Epidermal melanocyte (primary cell): ENCODE measurements around the gene COLGALT1.
"Not testable (repeated sequence)": the region's sequence is repeated elsewhere in the genome, so short reads cannot be mapped to it uniquely, and the experiment has no call there.

Source experiments
- DNase-seq: peaks from one replicate; pipeline ENCODE4 v3.0.0; 2011; ENCODE audit warnings: low spot score; ENCODE audit not compliant: insufficient read length

COLGALT1 gene

GRCh38 chr19:17555480-17555928, at the start of gene COLGALT1:
COLGALT1 (plus strand) TSS chr19:17555649; CDS start chr19:17555714, 65 bp downstream.
- DNase-seq = peak; percentile 83

- no peak for DNase-seq
Measured at GRCh38 chr19:17506745-17507144, 48.7 kb upstream of the COLGALT1 start.

- DNase-seq = not testable (repeated sequence)
Measured at GRCh38 chr19:17508558-17508933, 46.9 kb upstream of the COLGALT1 start.

GRCh38 chr19:17510220-17510993, 45.0 kb upstream of the COLGALT1 start:
- no peak for DNase-seq

GRCh38 chr19:17511724-17512573, 43.5 kb upstream of the COLGALT1 start:
- peak; percentile 89 for DNase-seq

- no peak for DNase-seq
Measured at GRCh38 chr19:17512574-17512939, 42.9 kb upstream of the COLGALT1 start.

GRCh38 chr19:17515408-17516149, 39.9 kb upstream of the COLGALT1 start:
- no peak for DNase-seq

- DNase-seq = no peak
Measured at GRCh38 chr19:17517898-17518297, 37.6 kb upstream of the COLGALT1 start.

- DNase-seq = not testable (repeated sequence)
Measured at GRCh38 chr19:17518654-17519053, 36.8 kb upstream of the COLGALT1 start.

GRCh38 chr19:17519967-17520366, 35.5 kb upstream of the COLGALT1 start:
- DNase-seq = no peak

GRCh38 chr19:17520865-17521264, 34.6 kb upstream of the COLGALT1 start:
- DNase-seq = no peak

GRCh38 chr19:17522988-17523872, 32.2 kb upstream of the COLGALT1 start:
- no peak for DNase-seq

- no peak for DNase-seq
Measured at GRCh38 chr19:17524651-17525050, 30.8 kb upstream of the COLGALT1 start.

GRCh38 chr19:17525141-17525540, 30.3 kb upstream of the COLGALT1 start:
- no peak for DNase-seq

- DNase-seq = no peak
Measured at GRCh38 chr19:17526922-17527321, 28.5 kb upstream of the COLGALT1 start.

- no peak for DNase-seq
Measured at GRCh38 chr19:17527326-17527725, 28.1 kb upstream of the COLGALT1 start.

- DNase-seq = no peak
Measured at GRCh38 chr19:17528610-17529009, 26.8 kb upstream of the COLGALT1 start.

GRCh38 chr19:17529239-17530158, 25.9 kb upstream of the COLGALT1 start:
- DNase-seq = no peak

GRCh38 chr19:17530586-17530985, 24.9 kb upstream of the COLGALT1 start:
- no peak for DNase-seq

GRCh38 chr19:17532116-17532515, 23.3 kb upstream of the COLGALT1 start:
- no peak for DNase-seq
